NCI-H2029 treated with DMSO at 0.1 percent for 48 hours (cell line): ENCODE data around the gene CCDC158.
"Not testable (repeated sequence)": the region's sequence is repeated elsewhere in the genome, so short reads cannot be mapped to it uniquely, and the experiment has no call there.

ENCODE experiments used
- DNase-seq: peaks from one replicate; lab custom pipeline; 2025; lab: John Stamatoyannopoulos, UW

The CCDC158 gene

DNA sequence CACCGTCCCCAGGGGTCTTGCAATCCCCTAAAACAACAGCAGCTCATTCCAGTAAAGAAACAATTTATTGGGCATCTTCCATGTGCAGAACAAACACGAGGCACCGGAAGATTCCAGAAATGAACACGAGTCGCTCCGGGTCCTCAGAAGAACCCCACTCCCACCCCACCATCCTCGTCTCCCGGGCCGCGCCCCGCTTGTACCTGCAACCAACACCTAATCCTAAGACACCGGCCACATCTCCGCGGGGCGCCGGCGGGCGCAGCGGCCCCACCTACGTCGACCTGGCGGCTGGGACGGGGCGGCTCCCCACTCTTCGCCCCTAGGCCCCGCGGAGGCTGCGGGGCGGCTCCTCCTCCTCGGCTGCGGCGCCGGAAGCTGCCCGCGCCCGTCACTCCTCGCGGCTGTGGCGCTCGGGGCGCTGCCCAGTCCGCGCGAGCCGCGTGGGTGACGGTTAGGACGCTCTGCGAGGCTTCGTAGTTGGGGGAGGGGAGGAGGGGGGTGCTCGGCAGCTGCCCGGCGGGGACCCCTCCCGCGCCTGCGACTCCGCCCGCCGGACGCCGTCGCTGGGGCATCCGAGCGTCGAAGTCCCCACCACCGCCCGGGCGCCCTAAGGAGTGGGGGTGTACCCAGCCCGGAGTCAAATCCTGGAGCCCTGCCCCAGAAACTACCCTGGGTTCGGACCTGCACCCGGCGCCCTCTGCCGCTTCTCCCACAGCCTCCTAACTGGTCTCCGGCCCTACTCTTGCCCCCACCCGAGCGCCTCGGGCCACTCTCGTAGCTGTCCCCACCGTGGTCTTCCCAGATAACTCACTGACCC, at the start of gene CCDC158:
Gene CCDC158, minus strand, starts transcription at position 380 of the 820 bp plus-strand sequence. CDS start 17,934 bp downstream, outside the sequence.
- DNase-seq = no peak

GRCh38 chr4:76470532-76470931, 49.6 kb upstream of the CCDC158 start:
- DNase-seq = no peak

DNA sequence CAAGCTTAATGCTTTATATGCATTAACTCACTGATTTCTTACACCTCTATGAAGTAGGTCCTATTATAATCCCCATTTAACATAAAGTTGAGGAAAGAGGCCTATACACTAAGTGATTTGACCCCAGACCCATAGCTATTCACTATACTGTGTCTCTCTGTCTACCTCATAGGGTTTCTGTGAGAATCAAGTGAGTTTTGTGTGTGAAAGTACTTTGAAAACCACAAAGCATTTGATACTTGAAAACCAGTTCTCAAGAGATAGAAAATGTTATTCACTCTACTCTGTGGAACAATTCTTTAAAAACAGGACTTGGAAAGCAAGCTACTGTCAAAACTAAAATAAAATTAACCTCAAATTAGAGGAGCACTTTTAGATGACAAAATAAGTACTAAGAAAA, 49.1 kb upstream of the CCDC158 start:
- no peak for DNase-seq

GRCh38 chr4:76463568-76463967, 42.6 kb upstream of the CCDC158 start:
- DNase-seq = no peak

GRCh38 chr4:76459291-76459723, 38.4 kb upstream of the CCDC158 start:
- no peak for DNase-seq

GRCh38 chr4:76458825-76459224, 37.9 kb upstream of the CCDC158 start:
- DNase-seq = no peak

DNA sequence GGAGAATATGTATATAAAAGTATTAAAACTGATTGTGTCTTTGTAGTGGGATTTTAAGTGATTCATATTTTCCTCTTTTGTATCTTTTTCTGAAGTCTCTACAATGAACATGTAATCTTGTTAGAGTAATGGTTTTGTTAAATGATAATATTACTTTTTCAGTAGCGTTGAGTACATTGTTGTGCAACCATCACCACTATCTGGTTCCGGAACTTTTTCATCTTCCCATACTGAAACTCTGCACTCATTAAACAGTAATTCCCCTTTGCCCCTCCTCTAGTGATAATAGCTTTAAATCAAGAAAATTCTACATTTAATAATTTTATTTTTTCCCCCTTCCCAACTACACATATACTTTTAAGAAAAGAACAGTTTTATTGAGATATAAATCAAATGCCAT, 37.4 kb upstream of the CCDC158 start:
- DNase-seq = no peak

DNA sequence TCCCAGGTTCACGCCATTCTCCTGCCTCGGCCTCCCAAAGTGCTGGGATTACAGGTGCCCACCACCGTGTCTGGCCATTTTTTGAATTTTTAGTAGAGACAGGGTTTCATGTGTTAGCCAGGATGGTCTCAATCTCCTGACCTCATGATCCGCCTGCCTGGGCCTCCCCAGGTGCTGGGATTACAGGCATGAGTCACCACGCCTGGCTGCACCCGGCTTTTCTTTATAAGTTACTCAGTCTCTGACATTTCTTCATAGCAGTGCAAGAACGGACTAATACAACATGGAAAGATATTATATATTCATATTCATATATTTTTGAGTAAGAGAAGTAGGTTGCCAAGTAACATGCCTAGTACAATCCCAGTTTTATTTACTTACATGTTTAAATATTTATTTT, 36.9 kb upstream of the CCDC158 start:
- DNase-seq = no peak

- not testable (repeated sequence) for DNase-seq
Measured at GRCh38 chr4:76454073-76454472, 33.1 kb upstream of the CCDC158 start.

GRCh38 chr4:76453232-76453631, 32.3 kb upstream of the CCDC158 start:
- no peak for DNase-seq

- DNase-seq = no peak
Measured at GRCh38 chr4:76449833-76450232, 28.9 kb upstream of the CCDC158 start.

GRCh38 chr4:76449362-76449767, 28.4 kb upstream of the CCDC158 start:
- no peak for DNase-seq

DNA sequence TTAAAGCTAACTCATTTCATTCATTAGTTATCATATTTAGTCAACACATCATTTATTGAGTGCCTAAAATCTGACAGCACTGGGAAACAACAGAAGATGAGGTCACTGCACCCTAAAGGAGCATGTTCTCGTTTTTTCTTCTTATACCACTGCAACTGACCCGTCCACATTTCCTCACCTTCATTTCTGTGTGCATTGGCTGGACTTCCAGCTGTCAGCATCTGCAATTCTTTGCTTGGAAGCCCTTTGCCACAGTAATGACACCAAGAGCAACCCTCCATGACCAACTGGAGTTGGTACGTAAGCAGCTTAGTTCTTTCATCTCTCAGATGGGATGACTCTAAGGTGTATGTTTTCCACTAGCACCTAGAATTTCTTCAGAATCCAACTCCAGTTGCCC, 27.3 kb upstream of the CCDC158 start:
- no peak for DNase-seq

DNA sequence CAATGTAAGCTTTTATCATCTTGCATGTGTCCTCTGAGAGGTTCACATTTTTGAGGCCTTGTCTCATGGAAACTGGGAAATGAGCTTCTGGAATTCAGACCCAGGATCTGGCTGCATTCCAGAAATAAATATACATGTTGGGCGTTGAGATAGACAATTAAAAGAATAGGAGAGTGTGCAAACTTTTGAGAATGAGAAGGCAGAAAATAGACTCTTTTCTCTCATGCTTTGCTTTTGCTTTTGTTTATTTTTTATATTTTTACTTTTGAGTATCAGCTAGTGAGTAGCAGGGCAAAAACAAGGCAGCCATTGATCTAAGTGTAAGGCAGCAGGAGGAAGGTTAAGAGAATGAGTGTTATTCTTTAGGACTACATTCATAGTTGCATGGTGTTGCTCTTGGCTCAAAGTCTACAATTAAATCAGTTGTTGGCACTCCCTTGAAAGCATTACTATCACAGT, 26.5 kb upstream of the CCDC158 start:
- DNase-seq = no peak

DNA sequence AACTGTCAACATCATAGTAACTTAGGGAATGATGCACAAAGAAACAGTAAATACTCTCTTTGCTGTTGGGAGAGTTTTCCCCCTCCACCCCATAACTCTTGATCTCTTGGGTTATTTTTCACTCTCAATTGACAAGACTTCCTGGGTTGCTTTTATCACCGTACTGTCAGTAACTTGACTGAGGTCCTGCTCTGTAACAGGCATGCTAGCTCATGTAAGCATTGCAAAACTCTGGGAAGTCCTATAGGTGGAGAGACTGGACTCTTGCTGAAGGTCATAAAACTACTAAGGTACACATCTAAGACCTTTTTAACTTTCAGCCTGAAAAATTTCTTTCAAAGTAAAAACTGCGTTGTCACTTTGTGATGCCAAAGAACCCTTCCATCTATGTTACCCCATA, 25.0 kb upstream of the CCDC158 start:
- DNase-seq = no peak

DNA sequence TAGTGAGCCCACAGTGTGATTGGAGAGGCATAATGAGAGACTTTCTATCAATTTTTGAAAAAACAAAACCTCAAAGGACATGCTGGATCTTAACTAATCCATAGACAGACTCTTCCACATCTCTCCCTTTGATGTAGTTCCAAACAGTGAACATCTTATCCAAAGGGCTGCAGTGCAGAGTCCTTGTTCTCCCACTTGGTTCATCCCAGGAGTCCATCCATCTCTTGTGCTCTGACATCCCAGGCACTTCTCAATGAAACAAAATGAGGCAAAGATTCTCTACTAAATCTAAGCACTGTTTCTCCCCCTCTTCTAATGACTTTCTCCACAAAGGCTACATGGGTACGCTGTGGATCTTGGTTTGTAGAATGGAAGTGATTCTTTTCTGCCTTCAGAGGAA, 22.4 kb upstream of the CCDC158 start:
- no peak for DNase-seq

DNA sequence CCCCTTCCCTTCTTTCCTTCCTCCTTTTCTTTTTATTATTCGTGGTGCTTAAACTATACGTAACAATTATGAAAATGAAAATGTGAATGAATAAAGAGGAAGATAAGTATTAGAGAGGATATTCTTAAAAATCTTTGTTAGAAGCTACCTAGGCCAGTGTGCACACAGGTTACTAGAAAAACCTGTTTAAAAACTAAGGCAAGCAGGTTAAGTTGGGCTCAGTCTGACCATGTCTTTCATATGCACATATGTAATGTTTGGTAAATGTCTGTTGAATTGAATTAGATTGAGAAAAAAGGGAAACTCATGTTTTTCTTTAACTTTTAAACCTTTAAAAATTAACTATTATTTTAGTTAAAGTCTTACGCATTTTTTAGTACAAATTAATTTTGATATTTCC, 21.9 kb upstream of the CCDC158 start:
- no peak for DNase-seq

DNA sequence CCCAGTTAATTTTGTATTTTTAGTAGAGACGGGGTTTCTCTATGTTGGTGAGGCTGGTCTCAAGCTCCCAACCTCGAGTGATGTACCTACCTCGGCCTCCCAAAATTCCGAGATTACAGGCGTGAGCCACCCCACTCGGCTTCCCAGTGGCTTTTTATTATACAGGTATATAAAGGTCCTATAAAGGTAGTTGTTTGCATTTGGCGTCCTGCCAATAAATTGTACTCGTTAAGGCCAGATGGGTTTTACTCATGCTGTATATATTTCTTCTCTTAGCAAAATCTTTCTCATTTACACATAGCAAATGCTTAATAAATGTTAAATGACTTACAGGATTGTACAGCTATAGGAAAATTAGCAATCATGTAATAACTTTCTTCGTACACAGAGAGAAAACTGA, 20.9 kb upstream of the CCDC158 start:
- DNase-seq = no peak

DNA sequence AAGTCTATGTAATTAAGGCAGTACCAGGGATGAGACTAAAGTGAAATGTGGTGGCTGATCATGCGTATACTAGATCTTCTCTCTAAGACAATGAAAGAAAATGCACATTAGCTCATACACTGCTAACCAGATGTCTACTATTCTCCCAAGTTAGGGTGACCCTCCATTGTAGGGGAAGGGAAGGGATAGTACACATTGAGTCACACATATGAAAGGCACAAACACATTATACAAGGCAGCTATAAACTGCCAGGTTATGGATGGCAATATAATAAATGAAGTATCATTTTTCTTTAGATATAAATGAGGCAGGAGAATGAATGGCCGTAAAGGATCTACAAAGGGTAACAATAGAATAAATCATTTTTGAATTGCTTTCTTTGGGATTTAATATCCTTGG, 18.6 kb upstream of the CCDC158 start:
- DNase-seq = no peak

DNA sequence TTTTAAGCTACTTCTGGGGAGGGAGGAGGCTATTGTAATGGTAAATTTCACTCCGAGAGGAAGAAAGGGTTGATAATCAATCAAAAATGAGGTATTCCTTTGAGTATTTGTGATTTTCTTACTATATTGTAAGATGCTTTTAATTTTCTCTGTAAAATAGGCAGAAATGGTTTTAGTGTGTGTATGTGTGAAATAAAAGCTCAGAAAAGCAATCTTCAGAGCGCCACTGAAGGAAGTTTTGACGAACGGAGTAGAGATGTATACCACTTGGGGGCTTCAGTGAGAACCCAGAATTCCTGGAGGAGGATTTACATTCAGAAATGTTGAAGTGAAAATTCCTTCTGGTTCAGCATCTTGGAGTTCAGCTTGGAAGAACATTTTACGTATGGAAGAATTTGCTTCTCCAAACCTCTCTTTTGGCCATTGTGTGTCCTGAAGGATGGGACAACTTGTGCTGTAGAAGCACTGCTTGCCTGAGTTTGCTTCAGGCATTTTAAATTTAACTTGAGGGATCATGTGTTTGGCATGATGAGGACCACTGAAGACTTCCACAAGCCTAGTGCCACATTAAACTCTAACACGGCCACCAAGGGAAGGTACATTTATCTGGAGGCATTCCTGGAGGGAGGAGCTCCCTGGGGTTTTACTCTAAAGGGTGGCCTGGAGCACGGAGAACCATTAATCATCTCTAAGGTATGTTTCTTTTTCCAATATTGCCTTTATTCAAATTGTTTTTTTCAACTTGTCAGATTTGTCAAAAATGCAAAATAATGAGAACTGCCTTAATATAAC, 14.8 kb upstream of the CCDC158 start:
- no peak for DNase-seq

GRCh38 chr4:76434901-76435527, 14.1 kb upstream of the CCDC158 start, which contains the start of gene SHROOM3:
Gene SHROOM3, plus strand, starts transcription at chr4:76435229. Its CDS starts 824 bp downstream, at chr4:76436053.
- no peak for DNase-seq
